Measurements from ENCODE around the gene SYNDIG1.

SYNDIG1 gene

GRCh38 chr20:24658920-24659660, 189.7 kb downstream of the SYNDIG1 start:
- DNase-seq (ENCODE audit: low read depth): no peak

DNA sequence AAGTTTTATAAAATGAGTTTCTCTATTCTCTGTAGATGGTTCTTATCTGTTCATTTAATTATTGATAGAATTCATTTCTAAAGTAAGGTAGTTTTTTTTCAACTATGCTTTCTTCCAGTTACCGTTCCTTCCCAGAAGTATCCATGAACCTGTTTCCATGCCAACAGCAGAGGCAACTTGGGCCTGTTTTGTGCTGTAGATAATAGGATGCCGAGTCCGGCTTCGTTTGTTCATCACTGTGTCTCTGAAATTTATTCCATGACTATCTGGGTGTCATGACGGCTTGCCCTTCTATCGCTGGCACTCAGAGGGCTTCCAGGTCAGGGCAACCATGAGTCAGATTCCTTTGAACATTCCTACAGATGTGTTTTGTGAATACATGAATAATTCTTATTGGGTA, 190.4 kb downstream of the SYNDIG1 start:
- DNase-seq (ENCODE audit: low read depth): no peak

- no peak for DNase-seq (ENCODE audit: low read depth)
Observed at GRCh38 chr20:24660651-24661050, 191.2 kb downstream of the SYNDIG1 start.

- DNase-seq (ENCODE audit: low read depth): no peak
Observed at GRCh38 chr20:24661255-24661654, 191.8 kb downstream of the SYNDIG1 start.

GRCh38 chr20:24662322-24662721, 192.9 kb downstream of the SYNDIG1 start:
- DNase-seq (ENCODE audit: low read depth): no peak

DNA sequence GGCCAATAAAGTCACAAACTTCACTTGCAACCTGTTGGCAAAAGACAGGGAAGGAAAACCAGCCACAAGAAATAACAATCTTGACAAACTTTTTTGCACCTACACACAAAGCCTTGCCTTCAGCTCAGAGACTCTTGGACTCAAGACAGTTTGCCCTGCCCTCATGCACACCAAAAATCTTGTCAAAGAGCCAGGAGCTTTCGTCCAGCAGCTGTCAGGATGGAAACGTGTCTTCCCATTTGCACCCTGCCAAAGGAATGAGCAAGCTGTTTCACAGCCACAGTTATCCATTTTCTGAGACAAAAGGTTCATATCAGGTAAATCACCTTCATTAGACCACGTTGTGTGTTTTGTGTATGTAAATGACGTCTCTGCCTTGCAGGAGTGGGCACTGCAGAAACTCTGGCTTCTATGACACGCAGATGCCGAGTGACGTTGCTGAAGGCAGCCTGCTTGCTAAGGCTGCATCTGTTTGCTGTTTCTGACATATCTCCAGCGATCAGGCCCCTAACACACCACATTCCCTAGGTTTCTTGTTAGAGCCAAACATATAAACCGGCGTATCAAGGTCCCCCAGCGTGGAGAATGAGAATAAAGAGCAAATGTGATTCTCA, 193.4 kb downstream of the SYNDIG1 start:
- DNase-seq (ENCODE audit: low read depth): no peak

- DNase-seq (ENCODE audit: low read depth): no peak
Observed at GRCh38 chr20:24663496-24663895, 194.1 kb downstream of the SYNDIG1 start.

DNA sequence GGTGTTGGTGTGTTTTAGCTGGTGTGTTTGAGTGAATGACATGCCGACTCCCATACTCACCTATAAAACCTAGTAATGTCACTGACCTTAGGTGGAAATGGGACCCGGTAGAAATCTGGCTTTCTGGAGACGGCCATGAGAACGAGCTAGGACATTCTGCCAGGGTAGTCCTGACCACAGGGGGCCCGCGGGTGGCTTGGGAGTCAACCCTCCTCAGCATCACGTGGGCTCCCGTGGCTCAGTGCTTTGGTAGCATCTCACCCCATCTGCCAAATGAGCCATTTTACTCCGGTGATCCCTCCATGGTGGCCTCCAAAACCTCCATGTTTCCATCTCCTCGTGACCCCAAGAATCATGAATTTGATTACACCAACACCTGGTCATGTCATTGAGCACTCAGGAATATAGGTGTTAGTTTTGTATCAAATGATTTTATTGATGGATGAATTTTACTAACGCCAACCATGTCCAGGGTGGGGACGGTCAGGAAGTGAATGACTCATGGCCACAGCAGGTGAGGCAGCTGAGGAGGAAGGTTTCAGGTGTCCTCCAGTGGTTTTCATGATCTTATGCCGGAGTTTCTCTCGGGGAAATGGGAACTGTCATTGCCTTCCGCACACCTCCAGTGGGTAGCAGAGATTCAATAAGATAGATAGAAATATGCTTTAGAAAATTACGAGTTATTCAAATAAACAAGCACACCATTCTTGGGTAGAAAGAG, 195.0 kb downstream of the SYNDIG1 start:
- DNase-seq (ENCODE audit: low read depth): no peak

- DNase-seq (ENCODE audit: low read depth): no peak
Observed at GRCh38 chr20:24665196-24665595, 195.8 kb downstream of the SYNDIG1 start.

GRCh38 chr20:24665741-24666191, 196.3 kb downstream of the SYNDIG1 start:
- no peak for DNase-seq (ENCODE audit: low read depth)

DNA sequence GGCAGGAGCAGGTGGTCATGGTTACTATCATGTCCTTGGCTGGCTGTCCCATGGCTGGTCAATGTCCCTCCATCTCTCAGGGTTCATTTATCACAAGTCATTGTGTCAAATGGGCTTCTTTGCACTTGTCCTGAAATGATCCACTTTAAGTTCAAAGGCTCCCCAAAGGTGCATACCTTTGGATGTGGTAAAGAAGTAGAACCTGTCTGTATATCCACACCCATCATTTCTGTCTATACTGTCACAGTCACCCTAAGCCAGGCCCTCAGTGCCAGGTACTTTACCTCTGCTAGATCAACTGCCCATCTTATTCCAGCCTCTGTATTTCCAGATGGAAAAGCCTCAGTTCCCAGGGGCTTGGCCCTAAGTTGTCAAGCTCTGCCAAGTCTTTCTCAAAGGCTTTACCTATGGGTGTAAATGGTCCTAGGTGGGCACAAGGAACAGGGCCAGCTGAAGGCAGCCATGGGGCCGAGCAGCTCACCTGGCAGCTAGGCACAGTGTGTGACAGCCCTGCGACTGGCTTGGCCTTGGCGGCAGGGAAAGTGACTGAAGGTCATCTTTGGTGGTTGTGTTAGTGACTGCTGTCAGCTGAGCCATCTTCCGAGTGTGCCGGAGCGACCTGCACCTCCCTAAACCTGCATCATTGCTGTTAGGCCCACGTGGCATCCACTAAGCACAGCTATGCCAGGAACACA, 198.4 kb downstream of the SYNDIG1 start:
- no peak for DNase-seq (ENCODE audit: low read depth)

GRCh38 chr20:24668384-24668702, 198.9 kb downstream of the SYNDIG1 start:
- no peak for DNase-seq (ENCODE audit: low read depth)

GRCh38 chr20:24668791-24669190, 199.4 kb downstream of the SYNDIG1 start:
- no peak for DNase-seq (ENCODE audit: low read depth)

- no peak for DNase-seq (ENCODE audit: low read depth)
Observed at GRCh38 chr20:24669701-24670100, 200.3 kb downstream of the SYNDIG1 start.

DNA sequence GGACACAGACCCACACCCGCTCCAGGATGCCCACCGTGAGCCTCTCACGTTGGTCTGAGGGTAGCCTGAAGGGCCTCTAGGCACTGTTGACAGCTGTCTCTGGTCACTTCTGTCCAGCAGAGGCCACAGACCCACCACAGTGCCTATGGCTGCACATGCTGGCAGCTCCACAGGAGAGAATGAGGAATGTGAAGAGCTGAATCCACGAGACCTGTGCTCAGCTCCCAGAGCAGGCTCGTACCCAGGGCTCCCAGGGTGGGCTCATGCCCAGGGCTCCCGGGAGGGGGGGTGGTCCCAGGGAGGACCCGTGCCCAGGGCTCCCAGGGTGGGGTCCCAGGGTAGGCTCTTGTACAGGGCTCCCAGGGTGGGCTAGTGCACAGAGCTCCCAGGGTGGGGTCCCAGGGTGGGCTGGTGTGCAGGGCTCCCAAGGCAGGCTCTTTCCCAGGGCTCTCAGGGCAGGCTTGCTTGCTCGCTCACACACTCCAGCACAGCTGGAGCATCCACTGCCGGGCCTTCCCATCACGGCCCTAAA, 201.0 kb downstream of the SYNDIG1 start:
- DNase-seq (ENCODE audit: low read depth): no peak

- DNase-seq (ENCODE audit: low read depth): no peak
Observed at GRCh38 chr20:24670981-24671380, 201.6 kb downstream of the SYNDIG1 start.

- DNase-seq (ENCODE audit: low read depth): no peak
Observed at GRCh38 chr20:24672181-24672880, 202.9 kb downstream of the SYNDIG1 start.

DNA sequence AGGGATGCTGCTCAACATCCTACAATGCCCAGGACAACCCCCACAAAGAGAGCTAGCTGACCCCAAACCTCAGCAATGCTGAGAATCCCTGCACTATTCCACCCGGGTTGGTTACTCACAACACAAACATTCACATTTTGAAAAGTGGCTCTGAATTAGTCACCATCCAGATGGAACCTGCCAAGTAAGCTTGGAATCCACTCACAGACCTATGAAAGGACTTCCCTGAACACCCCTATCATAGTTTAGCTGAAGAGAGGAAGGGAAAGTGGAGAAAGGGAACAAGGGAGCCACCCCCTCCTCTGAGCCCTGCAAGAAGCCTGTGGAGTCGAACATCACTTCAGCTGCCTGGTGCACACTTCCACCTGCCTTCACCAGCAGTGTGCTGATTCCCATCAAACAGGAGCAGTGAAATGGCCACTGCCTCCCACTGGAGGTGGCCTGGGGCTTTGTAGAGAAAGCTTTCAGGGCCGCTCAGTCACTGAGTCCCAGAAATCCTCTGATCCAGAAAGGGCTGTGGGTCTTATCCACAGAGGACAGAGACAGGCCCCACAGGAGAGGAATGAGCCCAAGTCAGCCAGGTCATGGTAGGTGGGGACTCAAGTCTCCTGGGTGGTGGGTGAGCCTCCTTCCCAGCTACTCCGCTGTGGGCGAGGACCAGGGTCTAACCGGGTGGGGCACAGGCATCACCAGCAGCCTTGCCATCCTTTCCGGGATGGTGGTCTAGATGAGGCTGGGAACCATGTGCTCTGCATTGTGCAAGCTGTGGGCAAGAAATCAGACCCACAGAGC, 203.7 kb downstream of the SYNDIG1 start:
- no peak for DNase-seq (ENCODE audit: low read depth)

GRCh38 chr20:24673678-24674570, 204.5 kb downstream of the SYNDIG1 start:
- DNase-seq (ENCODE audit: low read depth): no peak
